HUES6 (cell line): ENCODE data around the gene UCP3.

Experiments
- H3K27ac ChIP-seq: 2 replicates; pipeline ENCODE4 v1.7.0; 2013; ENCODE audit warnings: low read depth, mild to moderate bottlenecking, low read length, inconsistent platforms
- H3K27me3 ChIP-seq: 2 replicates; pipeline ENCODE4 v1.6.1; 2013; ENCODE audit warnings: low read length; ENCODE audit not compliant: control insufficient read depth, insufficient read depth
- H3K36me3 ChIP-seq: 2 replicates; pipeline ENCODE4 v1.6.1; 2013; ENCODE audit warnings: low read length; ENCODE audit not compliant: control insufficient read depth, insufficient read depth
- H3K4me1 ChIP-seq: 2 replicates; pipeline ENCODE4 v1.6.1; 2013; ENCODE audit warnings: low read length; ENCODE audit not compliant: control insufficient read depth, insufficient read depth
- H3K4me3 ChIP-seq: 2 replicates; pipeline ENCODE4 v1.5.1; 2013; ENCODE audit warnings: low read depth, low read length
- H3K9ac ChIP-seq: one replicate; pipeline ENCODE4 v1.6.1; 2013; ENCODE audit warnings: mild to moderate bottlenecking, low read length
- H3K9me3 ChIP-seq: 2 replicates; pipeline ENCODE4 v1.6.1; 2013; ENCODE audit warnings: low read depth, low read length; ENCODE audit not compliant: control insufficient read depth, insufficient read depth

Gene UCP3

GRCh38 chr11:74017631-74018030, 8.7 kb upstream of the UCP3 start:
- H3K27ac ChIP-seq = no peak overlapping the region
- no peak overlapping the region for H3K9ac ChIP-seq
- H3K9me3 ChIP-seq = no peaks in the 10 kb centered on the region
- peaks cover 7% of the 10 kb centered on the region; the same call in 1 of the 2 replicates for H3K36me3 ChIP-seq
- no peak overlapping the region for H3K4me3 ChIP-seq
- H3K27me3 ChIP-seq = no peaks in the 10 kb centered on the region
- no peaks in the 10 kb centered on the region for H3K4me1 ChIP-seq

- H3K9me3 ChIP-seq = no peaks in the 10 kb centered on the region
- no peak overlapping the region for H3K4me3 ChIP-seq
- no peak overlapping the region for H3K27ac ChIP-seq
- peaks cover 10% of the 10 kb centered on the region; the same call in 1 of the 2 replicates for H3K36me3 ChIP-seq
- H3K9ac ChIP-seq = no peak overlapping the region
- H3K4me1 ChIP-seq = no peaks in the 10 kb centered on the region
- H3K27me3 ChIP-seq = no peaks in the 10 kb centered on the region
Observed at GRCh38 chr11:74015919-74016684, 7.2 kb upstream of the UCP3 start.

- Histone ChIP-seq H3K9me3 (no peaks in the 10 kb centered on the region), H3K27me3 (no peaks in the 10 kb centered on the region), H3K9ac (no peak overlapping the region), H3K4me1 (peaks cover 8% of the 10 kb centered on the region), H3K36me3 (peaks cover 10% of the 10 kb centered on the region; the same call in 1 of the 2 replicates), H3K4me3 (no peak overlapping the region), H3K27ac (no peak overlapping the region)
Observed at GRCh38 chr11:74014880-74015279, 6.0 kb upstream of the UCP3 start.

GRCh38 chr11:74013141-74013540, 4.3 kb upstream of the UCP3 start:
- Histone ChIP-seq H3K27ac (no peak overlapping the region), H3K4me3 (no peak overlapping the region), H3K9me3 (no peaks in the 10 kb centered on the region), H3K4me1 (peaks cover 8% of the 10 kb centered on the region), H3K27me3 (no peaks in the 10 kb centered on the region), H3K36me3 (peaks cover 10% of the 10 kb centered on the region; the same call in 1 of the 2 replicates), H3K9ac (no peak overlapping the region)

GRCh38 chr11:74012074-74012809, 3.4 kb upstream of the UCP3 start:
- Histone ChIP-seq H3K36me3 (peaks cover 5% of the 10 kb centered on the region; the same call in 1 of the 2 replicates), H3K27me3 (no peaks in the 10 kb centered on the region), H3K9ac (no peak overlapping the region), H3K9me3 (no peaks in the 10 kb centered on the region), H3K4me3 (no peak overlapping the region), H3K27ac (no peak overlapping the region), H3K4me1 (peaks cover 8% of the 10 kb centered on the region)

- H3K27me3 ChIP-seq = no peaks in the 10 kb centered on the region
- no peaks in the 10 kb centered on the region for H3K9me3 ChIP-seq
- no peak overlapping the region for H3K27ac ChIP-seq
- no peak overlapping the region for H3K4me3 ChIP-seq
- H3K36me3 ChIP-seq = 0 out of 2 replicates have a peak, but pooled peaks cover 3% of the 10 kb centered on the region
- H3K9ac ChIP-seq = no peak overlapping the region
- peaks cover 8% of the 10 kb centered on the region for H3K4me1 ChIP-seq
Observed at GRCh38 chr11:74011360-74012073, 2.6 kb upstream of the UCP3 start.

GRCh38 chr11:74010306-74011300, 1.7 kb upstream of the UCP3 start:
- H3K27ac ChIP-seq = no peak overlapping the region
- H3K9me3 ChIP-seq = no peaks in the 10 kb centered on the region
- 0 out of 2 replicates have a peak, but pooled peaks cover 3% of the 10 kb centered on the region for H3K36me3 ChIP-seq
- H3K4me3 ChIP-seq = no peak overlapping the region
- no peaks in the 10 kb centered on the region for H3K27me3 ChIP-seq
- peaks cover 8% of the 10 kb centered on the region for H3K4me1 ChIP-seq
- H3K9ac ChIP-seq = no peak overlapping the region

- Histone ChIP-seq H3K36me3 (0 out of 2 replicates have a peak, but pooled peaks cover 3% of the 10 kb centered on the region), H3K9me3 (no peaks in the 10 kb centered on the region), H3K4me1 (peaks cover 8% of the 10 kb centered on the region), H3K27ac (no peak overlapping the region), H3K9ac (no peak overlapping the region), H3K4me3 (no peak overlapping the region), H3K27me3 (no peaks in the 10 kb centered on the region)
Observed at GRCh38 chr11:74009675-74010305, 905 bp upstream of the UCP3 start.

GRCh38 chr11:74009230-74009547, 304 bp upstream of the UCP3 start:
- Histone ChIP-seq H3K9ac (no peak overlapping the region), H3K27me3 (no peaks in the 10 kb centered on the region), H3K27ac (no peak overlapping the region)

More at GRCh38 chr11:74009230-74009547, 304 bp upstream of the UCP3 start:
- H3K4me3 ChIP-seq = no peak overlapping the region
- H3K4me1 ChIP-seq = peaks cover 8% of the 10 kb centered on the region
- no peaks in the 10 kb centered on the region for H3K9me3 ChIP-seq
- H3K36me3 ChIP-seq = 0 out of 2 replicates have a peak, but pooled peaks cover 3% of the 10 kb centered on the region
